Superior temporal gyrus (tissue), 1 donor: ENCODE measurements around the gene MAPK8IP2.
"Not testable (repeated sequence)": the region's sequence is repeated elsewhere in the genome, so short reads cannot be mapped to it uniquely, and the experiment has no call there.

Source experiments
- DNase-seq: peaks from one replicate; pipeline ENCODE4 v3.0.0-alpha.2; 2016; ENCODE audit errors: extremely low spot score

MAPK8IP2 gene

GRCh38 chr22:50635591-50635990, 35.0 kb downstream of the MAPK8IP2 start:
- no peak for DNase-seq

- not testable (repeated sequence) for DNase-seq
These were observed 39.7 kb downstream of the MAPK8IP2 start for GRCh38 chr22:50640296-50640695.

GRCh38 chr22:50640857-50641647, 40.5 kb downstream of the MAPK8IP2 start:
- DNase-seq: no peak

GRCh38 chr22:50641696-50642607, 41.4 kb downstream of the MAPK8IP2 start:
- peak; percentile 68 for DNase-seq

GRCh38 chr22:50643021-50643820, 42.6 kb downstream of the MAPK8IP2 start:
- not testable (repeated sequence) for DNase-seq

- not testable (repeated sequence) for DNase-seq
These were observed 43.2 kb downstream of the MAPK8IP2 start for GRCh38 chr22:50643821-50644101.

- DNase-seq: no peak
These were observed 52.7 kb downstream of the MAPK8IP2 start for GRCh38 chr22:50653256-50653655.

GRCh38 chr22:50654664-50655063, 54.1 kb downstream of the MAPK8IP2 start:
- DNase-seq: not testable (repeated sequence)

- DNase-seq: no peak
These were observed 55.8 kb downstream of the MAPK8IP2 start for GRCh38 chr22:50656122-50657070.

GRCh38 chr22:50657925-50658324, 57.3 kb downstream of the MAPK8IP2 start:
- DNase-seq: no peak

GRCh38 chr22:50659711-50660110, 59.1 kb downstream of the MAPK8IP2 start:
- not testable (repeated sequence) for DNase-seq

GRCh38 chr22:50660306-50660705, 59.7 kb downstream of the MAPK8IP2 start:
- DNase-seq: no peak
